ENCODE results near the gene C4A. TPM values are rescaled to one million over a fixed set of nuclear protein-coding genes. Genes with fewer than 3 reads are reported as not detected.

The C4A gene
- total RNA-seq, 3 donors from 2014 or later, result 7.2 to 275 (median 230) TPM

GRCh38 chr6:32045811-32046449, 64.1 kb downstream of the C4A start:
- Histone ChIP-seq H3K27me3 (no peaks in the 10 kb centered on the region), H3K27ac (peak overlapping the region; percentile 76 to 97), H3K4me3 (peak overlapping the region in 1 of 3 donors; percentile 33), H3K4me1 (peaks cover 0 to 3% of the 10 kb centered on the region in 2 donors), H3K36me3 (no peaks in the 10 kb centered on the region), H3K9me3 (no peaks in the 10 kb centered on the region)
- intact Hi-C loops (cut with DNase I; ENCODE audit: low total_unique reads), result no loop called here
- DNase-seq (ENCODE audit: low spot score in 2 of 2), result no peak
- TF ChIP-seq POLR2AphosphoS5 (IDR thresholded peaks at IDR 0.05) (no peak), CTCF (IDR thresholded peaks at IDR 0.05) (no peak), POLR2A (IDR thresholded peaks at IDR 0.05) (no peak)

- intact Hi-C loops (cut with DNase I; ENCODE audit: low total_unique reads), result no loop called here
- Histone ChIP-seq H3K9me3 (no peaks in the 10 kb centered on the region), H3K4me1 (peaks cover 0 to 3% of the 10 kb centered on the region in 2 donors), H3K36me3 (no peaks in the 10 kb centered on the region), H3K27me3 (no peaks in the 10 kb centered on the region), H3K4me3 (peak overlapping the region in 1 of 3 donors; percentile 33), H3K27ac (peak overlapping the region; percentile 76 to 97)
- TF ChIP-seq POLR2A (IDR thresholded peaks at IDR 0.05), result no peak
- no peak for TF ChIP-seq CTCF (IDR thresholded peaks at IDR 0.05)
- peak in 1 of 3 donors; percentile 8 for TF ChIP-seq POLR2AphosphoS5 (IDR thresholded peaks at IDR 0.05)
- no peak for DNase-seq (ENCODE audit: low spot score in 2 of 2)
Observed at GRCh38 chr6:32046450-32047083, 64.7 kb downstream of the C4A start.

- no peak for DNase-seq (ENCODE audit: low spot score in 2 of 2)
- TF ChIP-seq POLR2A (IDR thresholded peaks at IDR 0.05) (no peak), CTCF (IDR thresholded peaks at IDR 0.05) (no peak), POLR2AphosphoS5 (IDR thresholded peaks at IDR 0.05) (peak in 2 of 3 donors; percentile 28 to 91)
- Histone ChIP-seq H3K9me3 (no peaks in the 10 kb centered on the region), H3K27me3 (no peaks in the 10 kb centered on the region), H3K4me1 (peaks cover 0 to 3% of the 10 kb centered on the region in 2 donors), H3K27ac (peak overlapping the region; percentile 76 to 97), H3K36me3 (no peaks in the 10 kb centered on the region), H3K4me3 (peak overlapping the region in 1 of 3 donors; percentile 33)
- intact Hi-C loops (cut with DNase I; ENCODE audit: low total_unique reads), result no loop called here
Observed at GRCh38 chr6:32047084-32047478, 65.2 kb downstream of the C4A start.

GRCh38 chr6:32047539-32047854, 65.6 kb downstream of the C4A start:
- peak overlapping the region; percentile 76 to 97 for H3K27ac ChIP-seq
- no peak for DNase-seq (ENCODE audit: low spot score in 2 of 2)

More at GRCh38 chr6:32047539-32047854, 65.6 kb downstream of the C4A start:
- no peak for TF ChIP-seq POLR2A (IDR thresholded peaks at IDR 0.05)
- TF ChIP-seq POLR2AphosphoS5 (IDR thresholded peaks at IDR 0.05), result no peak
- TF ChIP-seq CTCF (IDR thresholded peaks at IDR 0.05), result no peak
- Histone ChIP-seq H3K36me3 (no peaks in the 10 kb centered on the region), H3K4me1 (peaks cover 0 to 3% of the 10 kb centered on the region in 2 donors), H3K9me3 (no peaks in the 10 kb centered on the region), H3K4me3 (no peak overlapping the region), H3K27me3 (no peaks in the 10 kb centered on the region)
- intact Hi-C loops (cut with DNase I; ENCODE audit: low total_unique reads), result no loop called here
